Chondrocyte (in vitro differentiated cells): ENCODE results near the gene MAPK8IP1. TPM values are rescaled to one million over a fixed set of nuclear protein-coding genes. Genes with fewer than 3 reads are reported as not detected.
A peak's percentile ranks its signal among the peaks of the same experiment; 100 is the strongest.

Experiments used
- DNase-seq: peaks from one replicate; pipeline ENCODE4 v3.0.0; 2021; ENCODE audit warnings: mixed read lengths, low spot score
- H3K27ac Mint-ChIP-seq: one replicate; pipeline ENCODE4 v1.8.0; 2021; ENCODE audit warnings: mild to moderate bottlenecking, moderate library complexity, mixed read lengths; ENCODE audit not compliant: unreplicated experiment
- H3K27me3 Mint-ChIP-seq: 2 replicates; pipeline ENCODE4 v1.8.0; 2021; ENCODE audit warnings: low read depth, mixed read lengths
- H3K36me3 Mint-ChIP-seq: 2 replicates; pipeline ENCODE4 v1.8.0; 2021; ENCODE audit warnings: low read depth, mixed read lengths
- H3K4me1 Mint-ChIP-seq: 2 replicates; pipeline ENCODE4 v1.8.0; 2021; ENCODE audit warnings: low read depth, mild to moderate bottlenecking, mixed read lengths
- H3K4me3 Mint-ChIP-seq: one replicate; pipeline ENCODE4 v1.8.0; 2021; ENCODE audit warnings: mild to moderate bottlenecking, moderate library complexity, mixed read lengths; ENCODE audit not compliant: unreplicated experiment
- H3K9me3 Mint-ChIP-seq: 2 replicates; pipeline ENCODE4 v1.8.0; 2021; ENCODE audit warnings: low read depth, mixed read lengths
- total RNA-seq: library from RNA; stranded (reverse); gene quantifications from 3 replicates; pipeline ENCODE4 v1.2.1, GENCODE V29; 2021
- TF ChIP-seq, protein P1 (sequence below): fragments of 200-600 bp; sonication (generic); IDR thresholded peaks from 2 replicates; pipeline ENCODE4 v1.5.0; 2021; ENCODE audit warnings: antibody characterized with exemption, mild to moderate bottlenecking, moderate library complexity

Gene MAPK8IP1
- total RNA-seq, 1 donor from 2014 or later = 9.6 TPM

- peak overlapping the region; percentile 77 for H3K27ac Mint-ChIP-seq
- H3K4me1 Mint-ChIP-seq = peaks cover 7% of the 10 kb centered on the region
- no peaks in the 10 kb centered on the region for H3K27me3 Mint-ChIP-seq
- H3K36me3 Mint-ChIP-seq = peaks cover 23% of the 10 kb centered on the region
- TF ChIP-seq, protein P1, sequence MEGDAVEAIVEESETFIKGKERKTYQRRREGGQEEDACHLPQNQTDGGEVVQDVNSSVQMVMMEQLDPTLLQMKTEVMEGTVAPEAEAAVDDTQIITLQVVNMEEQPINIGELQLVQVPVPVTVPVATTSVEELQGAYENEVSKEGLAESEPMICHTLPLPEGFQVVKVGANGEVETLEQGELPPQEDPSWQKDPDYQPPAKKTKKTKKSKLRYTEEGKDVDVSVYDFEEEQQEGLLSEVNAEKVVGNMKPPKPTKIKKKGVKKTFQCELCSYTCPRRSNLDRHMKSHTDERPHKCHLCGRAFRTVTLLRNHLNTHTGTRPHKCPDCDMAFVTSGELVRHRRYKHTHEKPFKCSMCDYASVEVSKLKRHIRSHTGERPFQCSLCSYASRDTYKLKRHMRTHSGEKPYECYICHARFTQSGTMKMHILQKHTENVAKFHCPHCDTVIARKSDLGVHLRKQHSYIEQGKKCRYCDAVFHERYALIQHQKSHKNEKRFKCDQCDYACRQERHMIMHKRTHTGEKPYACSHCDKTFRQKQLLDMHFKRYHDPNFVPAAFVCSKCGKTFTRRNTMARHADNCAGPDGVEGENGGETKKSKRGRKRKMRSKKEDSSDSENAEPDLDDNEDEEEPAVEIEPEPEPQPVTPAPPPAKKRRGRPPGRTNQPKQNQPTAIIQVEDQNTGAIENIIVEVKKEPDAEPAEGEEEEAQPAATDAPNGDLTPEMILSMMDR = peak; percentile 83
- no peaks in the 10 kb centered on the region for H3K9me3 Mint-ChIP-seq
- no peak overlapping the region for H3K4me3 Mint-ChIP-seq
- peak; percentile 53 for DNase-seq
Measured at GRCh38 chr11:45872651-45873356, 12.6 kb upstream of the MAPK8IP1 start.

GRCh38 chr11:45876401-45876800 is 9.1 kb upstream of the MAPK8IP1 start:
- peak; percentile 14 for DNase-seq
- no peaks in the 10 kb centered on the region for H3K27me3 Mint-ChIP-seq
- H3K4me3 Mint-ChIP-seq = no peak overlapping the region
- peaks cover 14% of the 10 kb centered on the region for H3K36me3 Mint-ChIP-seq
- H3K4me1 Mint-ChIP-seq = peaks cover 7% of the 10 kb centered on the region
- TF ChIP-seq, protein P1 = no peak
- no peak overlapping the region for H3K27ac Mint-ChIP-seq
- H3K9me3 Mint-ChIP-seq = no peaks in the 10 kb centered on the region

- Mint-ChIP-seq H3K9me3 (no peaks in the 10 kb centered on the region), H3K27ac (no peak overlapping the region), H3K36me3 (peaks cover 16% of the 10 kb centered on the region), H3K27me3 (no peaks in the 10 kb centered on the region), H3K4me3 (no peak overlapping the region), H3K4me1 (peaks cover 7% of the 10 kb centered on the region)
- TF ChIP-seq, protein P1 = no peak
- no peak for DNase-seq
Measured at GRCh38 chr11:45877221-45877620, 8.2 kb upstream of the MAPK8IP1 start.

DNA sequence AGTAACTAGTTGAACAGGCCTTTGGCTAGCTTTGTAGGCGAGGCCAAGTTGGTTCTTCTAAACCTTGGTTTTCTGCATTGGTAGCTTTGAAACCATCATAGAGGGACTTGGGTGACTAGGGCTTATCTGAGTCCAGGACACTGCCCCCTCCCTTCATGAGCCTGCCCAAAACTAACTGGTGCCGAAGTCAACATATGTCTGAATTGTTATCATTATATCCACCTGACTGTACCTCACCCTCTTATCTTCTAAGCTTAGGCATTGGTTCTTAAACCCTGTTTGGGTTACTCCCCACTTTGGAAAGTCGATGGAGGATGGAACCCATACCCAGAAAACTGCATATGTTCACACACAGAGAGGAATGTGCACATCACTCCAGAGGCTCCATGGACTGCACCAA is 7.6 kb upstream of the MAPK8IP1 start:
- Mint-ChIP-seq H3K4me3 (no peak overlapping the region), H3K27me3 (no peaks in the 10 kb centered on the region), H3K27ac (no peak overlapping the region), H3K36me3 (peaks cover 18% of the 10 kb centered on the region), H3K4me1 (peaks cover 4% of the 10 kb centered on the region), H3K9me3 (no peaks in the 10 kb centered on the region)
- TF ChIP-seq, protein P1 = no peak
- DNase-seq = no peak

GRCh38 chr11:45879803-45880686 is 5.4 kb upstream of the MAPK8IP1 start:
- TF ChIP-seq, protein P1 = no peak
- no peak overlapping the region for H3K27ac Mint-ChIP-seq
- no peak overlapping the region for H3K4me3 Mint-ChIP-seq
- peaks cover 17% of the 10 kb centered on the region for H3K36me3 Mint-ChIP-seq
- no peak for DNase-seq
- H3K9me3 Mint-ChIP-seq = no peaks in the 10 kb centered on the region
- no peaks in the 10 kb centered on the region for H3K27me3 Mint-ChIP-seq
- peaks cover 3% of the 10 kb centered on the region for H3K4me1 Mint-ChIP-seq
